KG1 (cell line): Measurements from ENCODE around the gene COPA.

ENCODE experiments used
- DNase-seq: peaks from one replicate; lab custom pipeline; 2025; lab: John Stamatoyannopoulos, UW

Gene COPA

GRCh38 chr1:160264795-160265307, 78.2 kb downstream of the COPA start:
- DNase-seq: no peak

DNA sequence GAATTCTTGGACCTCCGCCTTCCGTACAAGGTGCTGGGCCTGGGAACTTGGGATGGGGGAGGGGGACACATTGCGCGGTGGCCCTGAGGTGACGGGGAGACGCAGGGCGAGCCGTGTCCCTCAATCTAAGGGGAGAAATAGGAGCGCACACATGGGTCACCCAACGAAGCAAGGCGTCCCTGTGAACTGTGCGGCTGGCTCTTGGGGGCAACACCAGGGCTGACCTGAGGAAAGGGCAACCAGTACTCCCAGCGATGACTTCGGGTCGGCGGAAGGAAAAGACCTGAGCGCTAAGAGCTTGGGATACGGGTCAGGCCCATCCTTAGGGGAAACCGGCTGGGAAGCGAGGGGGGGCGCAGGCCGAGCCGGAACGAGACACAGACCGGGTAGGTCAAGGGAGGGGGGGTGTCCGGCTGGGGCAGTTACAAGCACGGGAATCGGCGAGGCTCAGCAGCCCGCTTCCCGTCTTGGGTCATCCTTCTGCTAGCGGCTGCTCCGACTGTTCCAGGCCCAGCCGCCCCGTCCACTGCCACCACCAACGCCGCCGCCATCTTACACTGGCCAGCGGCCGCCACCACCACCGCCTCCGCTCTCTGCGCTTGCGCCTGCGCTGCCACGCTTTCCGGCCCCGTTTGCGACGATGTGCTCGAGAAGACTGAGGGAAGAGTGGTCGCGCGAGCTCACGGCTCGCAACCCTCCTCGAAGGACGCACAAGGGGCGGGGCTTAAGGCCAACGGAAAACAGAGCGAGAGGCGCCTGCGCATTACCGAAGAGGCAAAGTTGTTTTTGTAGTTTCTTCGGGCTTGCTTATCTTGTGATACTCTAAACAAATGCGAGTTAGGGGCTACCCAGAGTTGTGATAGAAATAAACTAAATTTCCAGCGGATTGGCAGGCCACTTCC, 80.9 kb downstream of the COPA start, which contains the start of gene DCAF8:
TSS of gene DCAF8 (minus strand) at position 657 of the 902 bp plus-strand sequence. CDS start 18,541 bp downstream, outside the sequence.
- DNase-seq: peak; percentile 96

GRCh38 chr1:160261556-160261892, 81.5 kb downstream of the COPA start:
- peak; percentile 15 for DNase-seq

DNA sequence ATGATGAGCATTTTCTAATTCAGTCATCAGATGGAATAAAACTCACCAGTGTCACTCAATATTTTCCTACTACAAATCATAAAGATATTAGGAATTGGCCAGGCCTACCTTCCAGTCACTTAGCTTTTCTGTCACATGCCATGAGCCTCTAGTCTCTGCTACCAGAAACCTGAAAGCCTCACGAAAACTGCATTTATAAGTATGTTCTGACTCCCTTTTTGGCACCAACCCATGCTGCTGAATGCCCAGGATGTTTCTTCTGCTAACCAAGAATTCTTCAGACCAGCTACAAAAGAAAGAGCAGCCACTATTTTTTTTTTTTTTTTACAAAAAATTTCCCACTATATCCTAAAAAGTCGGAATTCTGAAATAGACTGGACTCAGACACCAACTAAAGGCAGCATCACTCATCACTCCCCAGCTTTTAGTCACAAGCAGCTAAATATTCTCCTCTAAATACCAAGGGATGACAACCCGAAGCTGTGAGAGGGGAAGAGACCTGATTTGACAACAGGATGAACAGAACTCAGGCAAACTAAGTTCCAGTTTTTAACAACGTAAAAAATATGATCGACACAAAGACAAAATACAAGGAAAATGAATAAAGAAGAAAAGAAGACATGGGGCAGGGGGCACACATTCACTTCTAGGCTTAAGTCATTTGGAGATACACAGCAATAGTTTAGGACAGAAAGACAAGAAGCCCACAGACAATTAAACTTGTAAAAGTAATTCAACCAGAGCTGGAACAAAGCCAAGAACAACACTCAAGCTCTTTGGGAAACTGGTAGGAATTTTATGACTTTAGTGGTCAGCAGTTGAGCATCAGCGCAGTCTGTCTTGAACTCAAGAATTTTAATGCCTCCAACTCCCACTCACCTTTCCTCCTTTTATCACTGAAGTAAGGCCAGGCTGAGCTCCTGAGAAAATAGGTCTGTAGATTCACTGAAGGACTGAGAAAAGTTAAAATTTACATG, 82.4 kb downstream of the COPA start:
- DNase-seq: peak; percentile 16

DNA sequence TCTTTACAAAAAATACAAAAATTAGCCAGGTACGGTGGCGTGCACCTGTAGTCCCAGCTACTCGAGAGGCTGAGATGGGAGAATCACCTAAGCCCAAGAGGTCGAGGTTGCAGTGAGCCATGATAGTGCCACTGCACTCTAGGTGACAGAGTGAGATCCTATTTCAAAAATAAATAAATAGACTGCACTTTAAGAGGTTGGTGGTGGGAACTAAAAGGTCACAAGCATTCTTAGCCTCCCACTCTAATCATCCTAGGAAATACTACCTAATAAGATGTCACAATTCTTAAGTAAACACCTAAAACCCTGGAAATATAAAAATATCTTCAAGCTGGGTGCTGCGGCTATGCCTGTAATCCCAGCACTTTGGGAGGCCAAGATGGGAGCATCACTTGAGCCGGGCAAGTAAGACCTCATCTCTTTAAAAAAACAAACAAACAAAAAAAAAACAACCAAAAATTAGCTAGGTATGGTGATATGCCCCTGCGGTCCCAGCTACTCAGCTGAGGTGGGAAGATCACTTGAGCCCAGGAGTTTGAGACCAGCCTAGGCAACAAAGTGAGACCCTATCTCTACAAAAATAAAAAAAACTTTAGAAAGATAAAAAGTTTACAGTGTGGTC, 84.8 kb downstream of the COPA start:
- DNase-seq: no peak

DNA sequence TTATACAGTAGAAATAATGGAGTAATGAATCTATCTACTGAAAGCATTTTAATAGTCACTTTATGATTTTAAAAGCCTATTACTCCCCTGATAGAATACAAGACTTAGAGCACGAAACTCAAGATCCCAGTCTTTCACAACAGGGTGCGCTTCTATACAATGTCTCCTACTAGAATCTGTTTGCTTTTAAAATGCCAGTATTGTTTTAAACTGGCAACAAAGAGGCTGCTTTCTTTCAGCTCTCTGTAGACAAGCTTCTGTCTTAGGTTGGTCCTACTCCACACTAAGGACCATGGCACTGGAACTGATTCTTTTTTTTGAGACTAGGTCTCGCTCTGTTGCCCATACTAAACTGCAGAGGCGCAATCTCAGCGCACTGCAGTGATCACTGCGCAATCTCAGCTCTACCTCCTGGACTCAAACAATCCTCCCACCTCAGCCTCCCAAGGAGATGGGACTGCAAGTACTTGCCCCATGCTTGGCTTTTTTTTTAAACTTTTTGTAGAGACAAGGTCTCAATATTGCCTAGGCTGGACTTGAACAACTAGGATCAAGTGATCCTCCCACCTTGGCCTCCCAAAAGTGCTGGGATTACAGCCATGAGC, 85.5 kb downstream of the COPA start:
- no peak for DNase-seq

DNA sequence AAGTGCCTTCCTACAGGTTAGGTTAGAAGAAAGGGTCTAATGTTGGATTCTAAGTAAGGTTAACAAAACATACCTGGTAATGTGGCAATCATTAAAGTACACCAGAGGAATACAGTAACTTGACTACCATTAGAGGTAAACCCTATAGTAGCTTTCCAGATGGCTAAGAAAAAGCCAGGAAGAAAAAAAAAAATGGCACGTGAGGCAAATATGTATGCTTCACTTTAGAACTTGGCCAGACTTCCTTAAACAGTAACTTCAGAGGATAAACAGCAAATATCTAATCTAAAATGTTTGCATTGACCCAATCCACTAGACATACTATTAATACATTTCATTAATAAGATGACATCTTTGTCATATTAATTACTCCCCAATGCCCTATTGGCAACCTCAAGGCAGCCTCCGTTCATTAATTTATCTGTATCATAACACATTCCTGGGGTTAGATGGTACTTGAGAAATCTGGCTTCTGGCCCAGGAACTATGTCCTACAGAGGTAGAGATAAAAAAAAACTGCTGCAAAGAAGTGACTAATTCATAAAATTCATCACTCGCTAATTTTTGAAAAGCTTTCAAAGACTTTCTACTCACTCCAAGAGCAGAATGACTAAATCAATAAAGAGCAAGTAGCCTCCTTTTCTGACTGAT, 86.5 kb downstream of the COPA start:
- DNase-seq: no peak

DNA sequence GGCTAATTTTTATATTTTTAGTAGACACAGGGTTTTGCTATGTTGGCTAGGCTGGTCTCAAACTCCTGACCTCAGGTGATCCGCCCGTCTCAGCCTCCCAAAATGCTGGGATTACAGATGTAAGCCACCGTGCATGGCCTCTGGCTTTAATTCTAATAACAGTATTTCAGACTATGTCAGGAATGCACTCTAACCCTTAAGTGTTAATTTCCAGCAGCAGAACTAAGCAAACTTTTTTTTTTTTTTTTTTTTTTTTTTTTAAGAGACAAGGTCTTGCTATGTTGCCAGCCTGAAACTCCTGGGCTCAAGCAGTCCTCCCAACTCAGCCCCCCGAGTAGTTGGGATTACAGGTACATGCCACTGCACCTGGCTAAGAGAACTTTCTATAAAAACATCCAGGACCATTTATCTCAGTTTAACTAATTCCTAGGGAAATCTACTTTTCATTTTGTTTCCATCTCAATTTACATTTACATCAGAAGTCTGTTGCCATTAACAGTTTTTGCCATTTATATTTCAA, 87.2 kb downstream of the COPA start:
- no peak for DNase-seq

- peak; percentile 48 for DNase-seq
Measured at GRCh38 chr1:160251687-160252526, 91.1 kb downstream of the COPA start.

- no peak for DNase-seq
Measured at GRCh38 chr1:160251011-160251410, 92.0 kb downstream of the COPA start.

DNA sequence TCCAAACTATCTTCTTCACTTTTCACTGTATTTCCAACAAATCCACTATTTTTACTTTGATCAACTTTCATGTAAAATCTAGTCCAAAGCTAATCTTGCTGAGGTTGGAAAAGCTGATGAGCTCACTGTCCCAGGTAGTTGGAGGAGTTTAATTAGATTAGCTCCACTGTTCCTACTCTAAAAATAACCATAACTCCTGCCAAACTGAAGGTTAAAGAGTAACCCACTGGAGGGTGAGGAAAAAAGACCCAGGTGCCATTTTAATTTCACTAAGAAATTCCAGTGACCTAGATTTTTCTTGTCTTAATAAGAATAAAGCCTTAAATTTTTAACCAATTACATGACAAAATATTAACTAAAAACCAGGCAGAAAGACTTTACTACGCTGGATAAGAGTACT, 96.0 kb downstream of the COPA start:
- DNase-seq: no peak

GRCh38 chr1:160245434-160245833, 97.6 kb downstream of the COPA start:
- DNase-seq: no peak

GRCh38 chr1:160244209-160244608, 98.8 kb downstream of the COPA start:
- DNase-seq: no peak

DNA sequence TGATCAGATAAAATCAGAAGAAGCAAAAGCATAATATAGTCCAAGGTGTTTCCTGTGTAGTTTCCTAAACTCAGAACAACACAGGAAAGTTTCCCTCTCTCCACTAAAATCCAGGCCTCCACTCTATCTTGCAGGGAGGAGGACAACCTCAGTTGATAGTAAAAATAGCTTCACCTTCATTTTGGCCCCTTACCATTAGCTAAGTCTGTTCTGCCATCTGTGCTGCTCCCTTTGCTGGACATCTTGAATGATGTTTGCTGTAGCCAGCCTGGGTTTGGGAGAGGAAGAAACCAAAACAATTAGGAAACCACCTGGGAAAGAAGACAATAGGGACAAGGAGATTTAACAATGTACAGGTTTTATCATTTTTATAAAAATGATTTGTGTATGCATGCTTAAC, 99.3 kb downstream of the COPA start:
- DNase-seq: no peak

DNA sequence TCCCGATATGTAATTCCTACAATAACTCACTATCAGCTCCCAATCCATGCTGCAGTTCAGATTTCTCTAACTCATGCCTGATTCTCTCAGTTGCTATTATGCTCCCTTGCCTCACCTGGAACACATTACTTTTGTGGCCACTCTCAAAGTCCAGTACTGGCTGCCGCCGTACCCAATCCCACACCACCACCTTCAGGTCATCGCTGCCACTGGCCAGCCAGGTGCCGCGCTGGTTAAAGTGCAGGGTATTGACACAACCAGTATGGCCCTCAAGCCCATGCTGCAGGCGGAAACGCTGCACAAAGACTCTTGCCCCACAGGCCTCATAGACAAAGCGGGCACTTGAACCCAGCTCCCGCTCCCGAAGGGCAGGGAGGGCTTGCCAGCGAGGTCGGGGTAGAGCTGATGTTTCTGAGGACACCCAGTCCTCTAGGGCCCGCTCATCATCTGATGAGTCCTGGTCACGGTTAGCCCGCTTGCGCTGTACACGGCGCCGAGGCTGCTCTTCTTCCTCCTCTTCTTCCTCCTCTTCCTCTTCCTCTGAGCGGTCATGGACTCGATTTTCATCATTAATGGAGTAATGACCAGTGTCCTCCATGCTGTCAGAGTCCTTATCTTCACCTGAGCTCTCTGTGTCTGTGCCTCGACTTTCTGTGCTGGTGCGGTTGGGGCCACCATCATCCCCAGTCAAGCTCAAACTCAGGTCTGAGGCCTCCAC, 103.3 kb downstream of the COPA start:
- DNase-seq: no peak
